DLD1 (cell line): ENCODE results near the gene SQSTM1.
"Not testable (repeated sequence)": the region's sequence is repeated elsewhere in the genome, so short reads cannot be mapped to it uniquely, and the experiment has no call there.

ENCODE experiments used
- in situ Hi-C: cut with HindIII; loops from 2 replicates; pipeline ENCODE4 v1.10.0; 2017; ENCODE audit warnings: low sequenced_read_pairs

Gene SQSTM1

DNA sequence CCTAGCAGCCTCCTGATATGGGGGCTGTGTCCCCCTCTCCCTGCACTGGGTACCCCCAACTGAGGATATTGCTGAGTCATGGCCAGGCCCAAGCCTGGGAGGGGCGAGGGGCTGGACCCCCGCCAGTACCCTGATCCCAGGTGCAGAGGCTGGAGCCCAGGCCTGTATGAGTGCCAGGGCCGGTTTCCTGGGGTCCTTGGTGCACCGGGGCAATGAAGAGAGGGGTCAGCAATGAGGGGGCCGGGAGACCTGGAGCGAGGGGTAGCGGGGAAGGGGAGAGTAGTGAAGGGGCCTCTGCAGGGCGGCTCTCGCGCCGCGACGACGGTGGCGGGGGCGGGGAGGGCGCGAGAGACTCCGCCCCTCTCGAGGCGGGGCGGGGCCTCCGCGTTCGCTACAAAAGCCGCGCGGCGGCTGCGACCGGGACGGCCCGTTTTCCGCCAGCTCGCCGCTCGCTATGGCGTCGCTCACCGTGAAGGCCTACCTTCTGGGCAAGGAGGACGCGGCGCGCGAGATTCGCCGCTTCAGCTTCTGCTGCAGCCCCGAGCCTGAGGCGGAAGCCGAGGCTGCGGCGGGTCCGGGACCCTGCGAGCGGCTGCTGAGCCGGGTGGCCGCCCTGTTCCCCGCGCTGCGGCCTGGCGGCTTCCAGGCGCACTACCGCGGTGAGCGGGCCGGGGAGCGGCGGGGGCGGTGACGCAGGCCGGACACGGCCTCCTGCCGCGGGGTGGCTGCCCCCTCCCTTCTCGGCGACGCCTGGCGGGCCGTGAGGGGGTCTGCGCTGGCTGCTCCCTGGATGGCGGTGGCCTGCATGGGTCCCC lies at the start of gene SQSTM1:
SQSTM1 (plus strand) TSS at position 423 of the 815 bp plus-strand sequence; CDS start at position 455, 32 bp downstream.
- in situ Hi-C loops: no loop called here

GRCh38 chr5:179771311-179771895 lies 49.3 kb upstream of the SQSTM1 start:
- in situ Hi-C loops: no loop called here

GRCh38 chr5:179772351-179772750 lies 48.4 kb upstream of the SQSTM1 start:
- in situ Hi-C loops: no loop called here

GRCh38 chr5:179773686-179774040 lies 47.0 kb upstream of the SQSTM1 start:
- in situ Hi-C loops: no loop called here

GRCh38 chr5:179774442-179774841 lies 46.3 kb upstream of the SQSTM1 start:
- in situ Hi-C loops: no loop called here

GRCh38 chr5:179776411-179776938 lies 44.2 kb upstream of the SQSTM1 start:
- in situ Hi-C loops: no loop called here

DNA sequence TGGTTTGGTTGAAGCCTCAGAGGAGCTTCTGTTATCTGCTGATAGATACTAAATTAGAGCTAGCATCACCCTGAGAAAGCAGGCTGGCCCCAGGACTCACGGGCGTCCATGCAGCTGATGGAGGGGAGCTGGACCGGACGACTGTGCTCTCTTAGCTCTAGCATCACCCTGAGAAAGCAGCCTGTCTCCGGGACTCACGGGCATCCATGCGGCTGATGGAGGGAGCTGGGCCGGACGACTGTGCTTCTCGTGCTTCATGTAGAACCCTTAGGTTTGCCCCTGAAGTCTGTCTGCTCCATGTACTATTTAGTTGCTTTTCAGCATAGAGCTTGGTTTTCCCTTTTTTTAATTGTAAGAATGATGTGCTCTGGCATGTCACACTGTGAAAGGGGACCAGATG lies 43.2 kb upstream of the SQSTM1 start:
- in situ Hi-C loops: no loop called here

- in situ Hi-C loops: no loop called here
These were observed 42.8 kb upstream of the SQSTM1 start for GRCh38 chr5:179777909-179778308.

DNA sequence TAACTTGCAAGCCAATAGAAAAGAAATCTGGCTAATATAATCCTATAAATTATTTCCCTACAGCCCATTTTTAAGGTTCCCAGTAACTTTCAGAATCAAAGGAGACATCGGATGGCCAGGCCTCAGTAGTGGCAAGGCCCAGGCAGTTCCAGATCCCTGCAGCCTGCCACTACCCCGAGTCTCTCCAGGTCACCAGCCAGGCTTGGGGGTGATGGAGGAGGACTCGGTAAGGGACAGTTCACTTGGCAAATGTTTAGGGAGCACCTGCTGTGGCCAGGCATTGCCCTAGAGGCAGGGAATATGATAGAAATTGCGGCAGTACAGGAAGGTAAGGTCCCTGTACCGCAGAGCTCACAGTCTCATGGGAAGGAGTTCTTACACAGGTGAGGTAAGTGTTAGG lies 42.1 kb upstream of the SQSTM1 start:
- in situ Hi-C loops: no loop called here

GRCh38 chr5:179779826-179780225 lies 40.9 kb upstream of the SQSTM1 start:
- in situ Hi-C loops: no loop called here

- in situ Hi-C loops: no loop called here
These were observed 40.3 kb upstream of the SQSTM1 start for GRCh38 chr5:179780362-179780761.

DNA sequence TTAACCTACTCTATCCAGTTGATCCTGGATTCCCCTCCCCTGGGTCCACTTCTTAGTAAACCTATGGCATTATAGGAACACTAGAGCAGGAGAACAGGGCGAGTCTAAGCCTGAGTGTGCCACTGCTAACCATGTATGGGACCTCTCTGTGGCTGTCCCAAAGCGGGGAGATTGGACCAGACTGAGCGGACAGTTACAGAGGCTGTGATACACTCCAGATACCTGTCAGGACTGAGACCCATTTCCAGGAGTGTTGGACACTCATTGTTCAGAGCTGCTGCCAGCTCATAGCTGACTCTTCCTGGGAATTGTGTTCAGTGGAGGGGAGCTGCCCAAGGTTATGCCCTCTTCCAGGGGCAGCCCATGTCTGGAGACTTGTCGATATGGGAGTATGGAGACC lies 38.9 kb upstream of the SQSTM1 start:
- in situ Hi-C loops: no loop called here

DNA sequence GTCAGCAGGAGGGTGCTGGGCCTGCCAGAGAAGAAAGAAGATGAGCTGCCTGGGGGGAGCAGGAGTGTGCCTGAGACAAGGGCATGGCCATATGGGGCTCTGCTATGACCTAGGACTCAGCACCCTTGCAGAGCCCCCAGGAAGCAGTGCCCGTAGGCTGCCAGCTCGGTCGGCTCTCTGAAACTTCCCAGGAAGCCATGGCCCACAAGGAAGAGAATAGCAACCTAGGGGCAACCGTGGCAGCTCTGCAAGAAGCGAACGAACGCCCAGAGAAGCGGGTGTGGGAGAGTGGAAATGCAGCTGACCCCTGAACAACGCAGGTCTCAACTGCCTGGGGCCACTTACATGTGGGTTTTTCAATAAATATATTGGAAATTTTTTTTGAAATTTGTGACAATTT lies 37.6 kb upstream of the SQSTM1 start:
- in situ Hi-C loops: no loop called here

GRCh38 chr5:179786861-179787260 lies 33.8 kb upstream of the SQSTM1 start:
- in situ Hi-C loops: no loop called here

DNA sequence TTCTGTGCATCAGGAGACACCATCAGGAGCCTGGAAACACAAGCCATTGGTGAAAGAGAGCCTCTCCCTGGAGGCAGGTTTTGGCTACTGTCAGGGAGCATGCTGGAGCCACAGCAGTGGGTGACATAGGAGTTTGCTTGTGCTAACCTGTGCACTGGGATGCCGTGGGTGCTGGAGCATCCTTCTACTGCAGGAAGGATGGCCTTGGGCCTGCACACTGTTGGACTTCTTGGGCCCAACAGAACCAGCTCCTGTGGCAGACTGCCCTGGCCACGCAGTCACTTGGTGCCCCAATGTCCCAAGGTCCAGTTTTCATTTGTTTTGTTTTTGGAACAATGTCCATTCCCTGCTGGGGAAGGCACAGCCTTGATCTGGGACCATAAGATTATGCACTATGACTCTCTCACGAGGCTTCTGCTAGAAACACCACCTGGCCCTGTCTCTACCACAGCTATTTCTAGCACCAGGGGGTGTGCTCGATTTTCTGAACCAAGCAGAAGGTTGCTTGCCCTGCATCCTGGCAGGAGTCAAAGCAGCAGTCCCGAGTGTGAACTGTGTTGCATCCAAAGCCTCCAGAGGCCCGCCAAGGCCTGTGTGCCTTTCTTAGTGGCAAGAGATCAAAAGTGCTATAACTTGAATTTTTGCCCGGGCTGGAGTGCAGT lies 32.4 kb upstream of the SQSTM1 start:
- in situ Hi-C loops: no loop called here

DNA sequence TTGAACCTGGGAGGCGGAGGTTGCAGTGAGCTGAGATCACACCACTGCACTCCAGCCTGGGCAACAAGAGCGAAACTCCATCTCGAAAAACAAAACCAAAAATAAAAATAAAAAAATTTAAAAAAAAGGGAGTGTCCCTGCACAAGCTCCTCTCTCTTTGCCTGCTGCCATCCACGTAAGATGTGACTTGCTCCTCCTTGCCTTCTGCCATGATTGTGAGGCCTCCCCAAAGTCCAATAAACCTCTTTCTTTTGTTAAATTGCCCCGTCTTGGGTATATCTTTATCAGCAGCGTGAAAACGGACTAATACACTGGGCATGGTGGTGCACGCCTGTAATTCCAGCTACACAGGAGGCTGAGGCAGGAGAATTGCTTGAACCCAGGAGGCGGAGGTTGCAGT lies 31.4 kb upstream of the SQSTM1 start:
- in situ Hi-C loops: not testable (repeated sequence)

GRCh38 chr5:179791881-179792611 lies 28.7 kb upstream of the SQSTM1 start:
- in situ Hi-C loops: no loop called here

DNA sequence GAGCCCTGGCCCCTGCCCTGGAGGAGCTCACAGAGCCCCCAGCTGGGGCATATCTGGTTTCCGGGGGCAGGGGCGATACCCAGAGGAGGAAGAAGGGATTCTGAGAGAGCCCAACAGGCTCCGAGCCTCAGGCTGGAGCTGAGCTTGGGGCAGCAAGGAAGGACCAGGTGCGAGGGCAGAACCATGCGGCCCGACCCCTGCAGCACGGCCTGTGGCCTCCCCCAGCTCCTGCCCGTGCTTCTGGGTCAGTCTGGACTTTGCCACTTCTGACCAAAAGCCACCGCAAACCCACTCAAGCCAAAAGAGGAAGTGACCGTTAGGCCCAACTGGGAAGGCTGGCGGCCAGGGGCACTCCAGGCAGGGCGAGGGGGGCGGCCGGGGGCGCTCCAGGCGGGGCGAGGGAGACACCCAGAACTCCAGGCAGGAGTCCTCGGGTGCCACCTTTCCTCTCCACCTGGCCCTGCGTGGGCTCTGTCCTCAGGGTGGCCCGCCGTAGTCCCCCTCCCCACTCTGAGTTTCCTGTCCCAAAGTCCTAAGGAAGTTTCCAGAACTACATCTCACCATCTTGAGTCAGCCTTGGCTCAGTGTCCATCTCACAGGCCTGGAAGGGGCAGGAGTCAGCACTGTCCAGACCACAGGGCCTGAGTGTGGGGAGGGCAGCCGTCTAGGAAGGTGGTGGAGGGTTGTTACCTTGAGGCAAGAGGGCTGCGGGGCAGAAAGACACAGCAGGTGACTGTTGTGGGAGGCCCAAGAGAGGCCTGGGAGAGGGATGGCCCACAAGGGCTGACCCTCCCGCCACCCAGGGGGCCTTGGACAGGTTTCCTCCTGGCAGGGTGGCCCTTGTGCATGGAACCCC lies 27.9 kb upstream of the SQSTM1 start:
- in situ Hi-C loops: no loop called here

GRCh38 chr5:179793468-179794139 lies 27.1 kb upstream of the SQSTM1 start, which contains the start of gene LTC4S:
LTC4S (plus strand) TSS chr5:179793986; CDS start chr5:179794081, 95 bp downstream.
- in situ Hi-C loops: no loop called here

DNA sequence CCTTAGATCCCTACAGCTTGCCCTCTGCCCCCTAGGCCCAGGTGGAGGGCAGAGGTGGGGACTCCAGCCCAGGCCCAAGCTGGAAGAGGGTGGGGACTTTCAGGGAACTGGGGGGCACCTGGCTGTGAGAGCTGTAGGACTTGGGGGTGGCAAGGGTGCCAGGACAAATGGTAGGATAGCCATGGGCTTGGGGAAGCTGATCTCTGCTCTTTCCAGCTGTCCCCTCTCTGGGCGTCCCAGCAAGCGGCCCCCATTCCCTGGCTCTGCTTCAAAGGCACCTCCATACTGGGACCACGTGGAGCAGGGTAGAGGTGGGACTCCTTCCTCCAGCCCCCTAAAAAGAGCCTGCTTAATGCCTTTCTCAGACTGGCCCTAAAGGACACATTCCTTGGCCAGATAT lies 26.5 kb upstream of the SQSTM1 start:
- in situ Hi-C loops: no loop called here
